Fibroblast of pulmonary artery (primary cell): ENCODE results near the gene CREB3L1.

Experiments used
- DNase-seq: peaks from one replicate; pipeline ENCODE4 v3.0.0-alpha.2; 2010; ENCODE audit warnings: low read depth
- H3K4me3 ChIP-seq: replicated peaks from 2 replicates; pipeline ENCODE4 v1.5.1; 2011; ENCODE audit warnings: low read depth, mild to moderate bottlenecking, control low read depth, low read length, moderate library complexity
- TF ChIP-seq, protein P1 (sequence below): IDR thresholded peaks from 2 replicates; pipeline ENCODE4 v1.5.1; 2011; ENCODE audit warnings: mild to moderate bottlenecking, control low read depth, low read length, inconsistent platforms; ENCODE audit errors: missing control alignments

The CREB3L1 gene

DNA sequence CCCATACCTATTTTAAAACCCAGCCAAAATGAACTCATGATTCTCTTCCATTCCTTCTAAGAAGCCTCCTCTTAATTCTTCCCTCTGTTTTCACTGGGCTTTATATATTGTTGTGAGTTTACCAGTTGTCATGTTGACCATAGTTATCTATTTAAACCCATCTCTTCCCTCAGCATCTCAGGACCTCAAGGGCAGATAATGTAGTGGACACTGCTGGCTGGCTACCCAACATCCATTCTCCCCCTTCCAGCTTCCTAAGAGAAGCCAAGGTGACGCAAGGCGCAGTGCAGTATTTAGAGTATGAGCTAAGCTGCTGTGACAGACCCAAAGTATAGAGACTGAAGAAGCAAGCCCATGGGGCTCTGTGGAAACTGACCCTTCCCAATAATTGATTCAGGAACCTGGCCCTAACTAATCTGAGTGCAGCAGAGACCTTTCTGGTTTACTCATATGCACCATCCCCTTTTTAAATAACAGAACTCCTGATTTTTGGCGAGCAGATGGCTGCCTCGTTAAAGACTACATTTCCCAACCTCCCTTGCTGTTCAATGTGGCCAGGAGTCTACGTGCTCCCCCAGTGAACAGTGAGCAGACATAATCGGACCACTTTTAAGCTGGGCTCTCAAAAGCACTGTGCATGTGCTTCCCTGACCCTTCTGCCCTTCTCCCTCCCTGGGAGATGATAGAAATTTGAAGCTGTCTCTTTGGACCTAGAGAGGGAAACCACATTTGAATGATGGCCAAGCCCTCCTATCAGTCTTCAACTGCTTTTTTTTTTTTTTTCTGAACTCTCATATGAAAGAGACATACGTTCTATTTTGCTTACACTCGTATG lies 28.1 kb upstream of the CREB3L1 start:
- no peak overlapping the region for H3K4me3 ChIP-seq
- DNase-seq, result peak; percentile 50
- TF ChIP-seq, protein P1, sequence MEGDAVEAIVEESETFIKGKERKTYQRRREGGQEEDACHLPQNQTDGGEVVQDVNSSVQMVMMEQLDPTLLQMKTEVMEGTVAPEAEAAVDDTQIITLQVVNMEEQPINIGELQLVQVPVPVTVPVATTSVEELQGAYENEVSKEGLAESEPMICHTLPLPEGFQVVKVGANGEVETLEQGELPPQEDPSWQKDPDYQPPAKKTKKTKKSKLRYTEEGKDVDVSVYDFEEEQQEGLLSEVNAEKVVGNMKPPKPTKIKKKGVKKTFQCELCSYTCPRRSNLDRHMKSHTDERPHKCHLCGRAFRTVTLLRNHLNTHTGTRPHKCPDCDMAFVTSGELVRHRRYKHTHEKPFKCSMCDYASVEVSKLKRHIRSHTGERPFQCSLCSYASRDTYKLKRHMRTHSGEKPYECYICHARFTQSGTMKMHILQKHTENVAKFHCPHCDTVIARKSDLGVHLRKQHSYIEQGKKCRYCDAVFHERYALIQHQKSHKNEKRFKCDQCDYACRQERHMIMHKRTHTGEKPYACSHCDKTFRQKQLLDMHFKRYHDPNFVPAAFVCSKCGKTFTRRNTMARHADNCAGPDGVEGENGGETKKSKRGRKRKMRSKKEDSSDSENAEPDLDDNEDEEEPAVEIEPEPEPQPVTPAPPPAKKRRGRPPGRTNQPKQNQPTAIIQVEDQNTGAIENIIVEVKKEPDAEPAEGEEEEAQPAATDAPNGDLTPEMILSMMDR, result no peak

DNA sequence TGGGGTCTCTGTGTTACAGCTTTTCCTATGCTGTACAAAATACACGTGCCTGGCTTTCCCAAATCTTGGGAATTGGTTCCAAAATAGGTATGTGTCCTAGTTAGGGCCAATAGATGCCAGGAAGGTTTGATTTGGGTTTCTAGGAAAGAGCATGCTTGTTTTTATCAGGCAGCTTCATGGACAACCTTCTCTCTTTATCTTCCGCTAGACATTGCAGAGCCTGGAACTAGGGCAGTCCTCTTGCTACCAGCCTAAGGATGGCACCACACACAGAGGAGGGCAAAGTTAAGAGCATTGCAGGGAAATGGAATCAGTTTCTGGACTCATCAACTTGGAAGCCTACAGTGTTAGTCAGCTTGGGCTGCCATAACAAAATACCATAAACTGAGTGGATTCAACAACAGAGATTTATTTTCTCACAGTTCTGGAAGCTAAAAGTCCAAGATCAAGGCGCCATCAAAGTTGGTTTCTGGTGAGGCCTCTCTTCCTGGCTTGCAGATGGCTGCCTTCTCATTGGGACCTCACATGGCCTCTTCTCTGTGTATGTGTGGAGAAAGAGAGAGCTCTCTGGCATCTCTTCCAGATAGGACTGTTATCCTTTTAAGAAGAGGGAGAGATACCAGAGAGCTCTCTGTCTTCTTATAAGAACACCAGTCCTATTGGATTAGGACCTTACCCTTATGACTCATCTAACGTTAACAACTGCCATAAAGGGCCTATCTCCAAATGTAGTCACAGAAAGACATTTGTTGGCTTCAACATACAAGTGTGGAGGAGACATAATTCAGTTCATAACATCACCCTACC lies 27.3 kb upstream of the CREB3L1 start:
- H3K4me3 ChIP-seq, result no peak overlapping the region
- TF ChIP-seq, protein P1, result no peak
- peak; percentile 32 for DNase-seq

- TF ChIP-seq, protein P1, result no peak
- H3K4me3 ChIP-seq, result no peak overlapping the region
- DNase-seq, result no peak
Observed at GRCh38 chr11:46250745-46251052, 26.8 kb upstream of the CREB3L1 start.

GRCh38 chr11:46251954-46252353 lies 25.5 kb upstream of the CREB3L1 start:
- TF ChIP-seq, protein P1, result no peak
- no peak overlapping the region for H3K4me3 ChIP-seq
- no peak for DNase-seq

- no peak overlapping the region for H3K4me3 ChIP-seq
- TF ChIP-seq, protein P1, result no peak
- peak; percentile 45 for DNase-seq
Observed at GRCh38 chr11:46252373-46252914, 25.0 kb upstream of the CREB3L1 start.

DNA sequence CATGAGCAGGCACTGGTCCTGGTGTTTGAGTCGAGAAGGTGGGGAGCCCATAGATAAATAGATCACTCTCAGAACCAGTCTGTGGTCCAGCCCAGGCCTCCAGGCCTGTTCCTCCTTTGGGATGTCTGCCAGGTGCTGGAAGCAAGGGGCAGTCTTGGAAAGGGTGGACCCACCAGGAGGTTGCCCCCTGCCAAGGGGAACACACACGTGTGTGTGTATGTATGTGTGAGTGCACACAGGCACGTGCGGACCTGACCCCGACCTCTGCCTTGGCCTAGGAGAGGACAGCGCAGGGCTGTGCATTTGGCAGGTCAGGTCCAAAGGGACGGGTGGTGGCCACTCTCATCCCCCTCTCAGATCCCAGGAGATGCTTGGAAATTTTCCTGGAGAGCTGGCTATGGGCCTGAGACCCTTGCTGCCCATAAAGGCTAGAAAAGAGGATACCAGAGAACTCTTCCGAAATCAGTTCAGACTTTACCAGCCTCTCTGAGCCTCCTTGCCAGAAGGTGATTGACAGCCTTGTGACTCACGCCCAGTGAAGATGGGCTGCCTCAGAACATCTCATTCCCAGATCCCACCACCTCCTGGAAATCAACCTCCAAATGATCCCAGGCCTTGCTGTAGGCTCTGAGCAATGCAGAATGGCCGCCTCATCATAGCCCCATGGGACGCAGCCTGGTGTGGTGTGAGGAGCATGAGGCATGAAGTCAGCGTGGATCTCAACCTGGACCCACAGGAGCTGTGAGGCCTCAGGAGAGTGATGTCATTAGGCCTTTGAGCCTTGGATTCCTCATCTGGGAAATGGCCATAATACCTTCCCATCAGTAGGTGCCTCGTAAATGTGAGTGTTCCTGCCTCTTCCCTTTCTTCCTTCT lies 24.0 kb upstream of the CREB3L1 start:
- TF ChIP-seq, protein P1, result no peak
- no peak overlapping the region for H3K4me3 ChIP-seq
- no peak for DNase-seq
